OCI-LY1 (cell line): Measurements from ENCODE around the gene PUSL1.

Experiments used
- H2AFZ ChIP-seq: fragments of 200-600 bp; sonication (generic), shearing (Covaris generic); 2 replicates; pipeline ENCODE4 v1.6.0; 2014; ENCODE audit warnings: antibody characterized with exemption, mild to moderate bottlenecking, low read length
- H3F3A ChIP-seq: fragments of 200-600 bp; sonication (generic), shearing (Covaris generic); 2 replicates; pipeline ENCODE4 v1.6.0; 2014; ENCODE audit warnings: mild to moderate bottlenecking, antibody characterized with exemption, low read length, moderate library complexity; ENCODE audit not compliant: insufficient read depth
- H3K27ac ChIP-seq: fragments of 200-600 bp; sonication (generic); 2 replicates; pipeline ENCODE4 v1.5.1; 2014; ENCODE audit warnings: low read length, mixed run types, mild to moderate bottlenecking, low read depth; ENCODE audit not compliant: poor library complexity, severe bottlenecking
- H3K27me3 ChIP-seq: fragments of 200-600 bp; sonication (generic); 2 replicates; pipeline ENCODE4 v1.6.0; 2014; ENCODE audit warnings: antibody characterized with exemption, mild to moderate bottlenecking, low read length, moderate library complexity; ENCODE audit not compliant: insufficient read depth
- H3K36me3 ChIP-seq: fragments of 200-600 bp; sonication (generic); 2 replicates; pipeline ENCODE4 v1.6.1; 2014; ENCODE audit warnings: mild to moderate bottlenecking, antibody characterized with exemption, low read length, moderate library complexity, mixed read lengths; ENCODE audit not compliant: insufficient read depth
- H3K4me1 ChIP-seq: fragments of 200-600 bp; sonication (generic); 2 replicates; pipeline ENCODE4 v1.5.1; 2014; ENCODE audit warnings: mild to moderate bottlenecking, low read length, moderate library complexity; ENCODE audit not compliant: insufficient read depth, severe bottlenecking
- H3K4me2 ChIP-seq: fragments of 200-600 bp; sonication (generic), shearing (Covaris generic); 2 replicates; pipeline ENCODE4 v1.6.1; 2014; ENCODE audit warnings: low read length
- H3K4me3 ChIP-seq: fragments of 200-600 bp; sonication (generic); 2 replicates; pipeline ENCODE4 v1.5.1; 2014; ENCODE audit warnings: low read length, low read depth, mild to moderate bottlenecking, mixed read lengths; ENCODE audit not compliant: poor library complexity, severe bottlenecking
- H3K79me2 ChIP-seq: fragments of 200-600 bp; shearing (Covaris generic); 2 replicates; pipeline ENCODE4 v1.6.1; 2016; ENCODE audit warnings: mixed run types, low read length, mixed read lengths; ENCODE audit not compliant: insufficient read depth
- H3K9ac ChIP-seq: fragments of 200-600 bp; sonication (generic), shearing (Covaris generic); 2 replicates; pipeline ENCODE4 v1.6.1; 2014; ENCODE audit warnings: mild to moderate bottlenecking, low read length, mixed read lengths
- H3K9me2 ChIP-seq: fragments of 200-600 bp; sonication (generic), shearing (Covaris generic); 2 replicates; pipeline ENCODE4 v1.6.1; 2014; ENCODE audit warnings: low read depth, mild to moderate bottlenecking, low read length, mixed read lengths
- H3K9me3 ChIP-seq: fragments of 200-600 bp; shearing (Covaris generic); 2 replicates; pipeline ENCODE4 v1.6.1; 2014; ENCODE audit warnings: low read length, mixed read lengths
- H4K20me1 ChIP-seq: fragments of 200-600 bp; sonication (generic), shearing (Covaris generic); 2 replicates; pipeline ENCODE4 v1.6.0; 2016; ENCODE audit warnings: mild to moderate bottlenecking, low read length; ENCODE audit not compliant: insufficient read depth
- CTCF ChIP-seq: fragments of 200-600 bp; sonication (generic), shearing (Covaris generic); IDR thresholded peaks from 2 replicates; pipeline ENCODE4 v1.5.1; 2017; ENCODE audit warnings: mild to moderate bottlenecking, antibody characterized with exemption, low read length, moderate library complexity, mixed read lengths
- EZH2 ChIP-seq: fragments of 200-600 bp; sonication (generic), shearing (Covaris generic); IDR thresholded peaks from 2 replicates; pipeline ENCODE4 v1.8.0; 2017; ENCODE audit warnings: borderline replicate concordance, mixed run types, mild to moderate bottlenecking, antibody characterized with exemption, low read length, moderate library complexity, mixed read lengths

The PUSL1 gene

DNA sequence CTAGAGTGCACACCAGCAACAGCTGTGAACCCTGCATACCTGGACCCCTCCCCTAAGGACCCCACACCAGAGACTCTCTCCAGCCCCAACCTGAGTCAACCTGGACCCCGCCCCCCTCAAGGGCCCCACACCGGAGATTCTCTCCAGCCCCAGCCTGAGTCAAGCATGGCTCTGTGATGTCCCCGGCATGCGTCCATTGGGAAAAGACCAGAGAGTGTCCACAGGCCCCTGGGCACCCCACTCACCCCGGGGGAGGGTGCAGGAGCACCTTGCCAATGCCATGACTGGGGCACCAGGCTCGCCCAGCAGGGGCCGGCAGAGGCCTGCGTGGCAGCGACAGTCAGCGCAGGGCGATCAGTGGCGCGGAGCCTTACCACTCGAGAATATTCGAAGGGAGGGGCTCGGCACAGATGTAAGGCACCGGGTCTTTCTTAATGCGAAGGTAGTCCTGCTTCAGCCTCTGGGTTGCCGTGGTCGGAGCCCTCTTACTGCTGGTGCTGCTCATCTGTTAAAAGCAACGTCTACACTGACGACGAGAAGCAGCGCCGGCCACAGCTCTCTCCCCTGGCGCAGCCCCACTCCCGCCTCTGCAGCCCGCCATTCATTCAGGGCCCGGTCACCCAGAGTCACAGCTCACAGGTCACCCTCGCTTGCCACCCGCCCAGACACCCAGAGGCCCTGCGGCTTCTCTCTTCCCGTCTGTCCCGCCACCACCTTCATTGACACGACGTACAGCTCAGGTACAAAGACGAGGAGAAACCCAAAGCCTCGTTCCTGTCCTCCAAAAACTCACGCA is 40.7 kb upstream of the PUSL1 start:
- H3K4me1 ChIP-seq = peaks cover 19% of the 10 kb centered on the region
- peaks cover 32% of the 10 kb centered on the region for H3K79me2 ChIP-seq
- H3K4me3 ChIP-seq = no peak overlapping the region
- TF ChIP-seq EZH2 (no peak), CTCF (no peak)
- H3K36me3 ChIP-seq = peaks cover 58% of the 10 kb centered on the region
- no peak overlapping the region for H2AFZ ChIP-seq
- no peak overlapping the region for H3K4me2 ChIP-seq
- H3K9me2 ChIP-seq = no peaks in the 10 kb centered on the region
- H3K27ac ChIP-seq = no peak overlapping the region
- no peaks in the 10 kb centered on the region for H4K20me1 ChIP-seq
- no peak overlapping the region for H3K9ac ChIP-seq
- no peaks in the 10 kb centered on the region for H3K27me3 ChIP-seq
- H3F3A ChIP-seq = no peaks in the 10 kb centered on the region
- no peaks in the 10 kb centered on the region for H3K9me3 ChIP-seq

DNA sequence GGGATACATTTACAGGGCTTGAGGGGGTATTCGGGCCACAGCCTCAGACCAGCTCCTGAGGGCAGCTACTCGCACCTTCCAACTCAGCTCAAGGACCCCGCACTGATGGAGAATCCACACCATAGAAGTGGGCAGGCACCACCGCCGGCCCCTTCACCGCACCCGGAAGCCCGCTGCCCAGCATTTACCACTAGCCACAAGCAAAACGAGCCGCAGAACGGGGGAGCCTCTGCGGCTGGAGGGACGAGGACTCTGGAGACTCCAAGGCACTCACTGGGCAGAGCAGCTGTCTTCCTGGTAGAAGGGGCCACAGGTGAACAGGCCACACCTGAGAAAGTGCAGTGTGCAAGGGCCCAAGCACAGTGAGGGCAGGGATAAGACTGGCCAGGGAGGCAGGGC is 40.1 kb upstream of the PUSL1 start:
- Histone ChIP-seq H3F3A (no peaks in the 10 kb centered on the region), H3K79me2 (peaks cover 38% of the 10 kb centered on the region), H3K9me3 (no peaks in the 10 kb centered on the region), H3K4me3 (no peak overlapping the region), H3K27ac (no peak overlapping the region), H3K27me3 (no peaks in the 10 kb centered on the region), H3K4me1 (peaks cover 21% of the 10 kb centered on the region), H3K4me2 (no peak overlapping the region), H3K9ac (no peak overlapping the region), H2AFZ (no peak overlapping the region), H3K36me3 (peaks cover 52% of the 10 kb centered on the region), H3K9me2 (no peaks in the 10 kb centered on the region), H4K20me1 (no peaks in the 10 kb centered on the region)
- TF ChIP-seq EZH2 = no peak
- TF ChIP-seq CTCF = no peak

GRCh38 chr1:1270813-1271212 is 37.6 kb upstream of the PUSL1 start:
- H3K9me3 ChIP-seq = no peaks in the 10 kb centered on the region
- no peak overlapping the region for H3K9ac ChIP-seq
- H3K27me3 ChIP-seq = no peaks in the 10 kb centered on the region
- no peaks in the 10 kb centered on the region for H4K20me1 ChIP-seq
- no peaks in the 10 kb centered on the region for H3F3A ChIP-seq
- peaks cover 38% of the 10 kb centered on the region for H3K79me2 ChIP-seq
- no peak overlapping the region for H2AFZ ChIP-seq
- no peak for TF ChIP-seq EZH2
- TF ChIP-seq CTCF = no peak
- H3K36me3 ChIP-seq = peaks cover 38% of the 10 kb centered on the region
- H3K27ac ChIP-seq = no peak overlapping the region
- no peak overlapping the region for H3K4me3 ChIP-seq
- H3K4me1 ChIP-seq = peaks cover 28% of the 10 kb centered on the region
- H3K9me2 ChIP-seq = no peaks in the 10 kb centered on the region
- H3K4me2 ChIP-seq = peak overlapping the region; percentile 27; the same call in 1 of the 2 replicates
